Caco-2 (cell line): ENCODE results near the gene LNPK. TPM values are rescaled to one million over a fixed set of nuclear protein-coding genes. Genes with fewer than 3 reads are reported as not detected.

ENCODE experiments used
- BruUV-seq: library from RNA; stranded (reverse); fragments of 400-500 nt; replicated peaks from 2 replicates; lab custom pipeline; 2021; lab: Mats Ljungman, UMichigan
- CTCF ChIA-PET: fragments of 300-600 bp; sonication (Branson Sonifier 250); formaldehyde crosslinking; loops from one replicate; lab custom pipeline; 2022; ENCODE audit warnings: antibody characterized with exemption; lab: Charles Lee
- POLR2A ChIA-PET: fragments of 300-600 bp; sonication (Branson Sonifier 250); formaldehyde crosslinking; loops from one replicate; lab custom pipeline; 2022; ENCODE audit warnings: antibody characterized with exemption; lab: Charles Lee
- DNase-seq, 2 experiments: peaks; one replicate each; pipeline versions ENCODE4 v3.0.0 to v3.0.0-alpha.2; 2020 to 2022
- H3K27me3 ChIP-seq: replicated peaks from 2 replicates; pipeline ENCODE4 v1.6.0; 2011; ENCODE audit warnings: low read length; ENCODE audit not compliant: control insufficient read depth, insufficient read depth
- H3K36me3 ChIP-seq: 2 replicates; pipeline ENCODE4 v1.5.1; 2011; ENCODE audit warnings: low read length; ENCODE audit not compliant: control insufficient read depth, insufficient read depth
- H3K4me1 ChIP-seq: fragments of 250-450 bp; sonication (Bioruptor Pico); 2 replicates; pipeline ENCODE4 v1.5.1; 2020; ENCODE audit warnings: mild to moderate bottlenecking
- H3K4me3 ChIP-seq: 2 replicates; pipeline ENCODE4 v1.5.1; 2011; ENCODE audit warnings: low read depth, mild to moderate bottlenecking, control low read depth, low read length
- H3K9me3 ChIP-seq: fragments of 250-450 bp; sonication (Bioruptor Pico); 2 replicates; pipeline ENCODE4 v1.5.1; 2020; ENCODE audit warnings: mild to moderate bottlenecking, moderate library complexity
- H3K27ac Mint-ChIP-seq: one replicate; pipeline ENCODE4 v1.8.0; 2022; ENCODE audit warnings: mixed read lengths; ENCODE audit not compliant: unreplicated experiment
- H3K27me3 Mint-ChIP-seq: one replicate; pipeline ENCODE4 v1.8.0; 2022; ENCODE audit warnings: mixed read lengths; ENCODE audit not compliant: insufficient read depth, unreplicated experiment
- H3K36me3 Mint-ChIP-seq: one replicate; pipeline ENCODE4 v1.8.0; 2022; ENCODE audit warnings: mild to moderate bottlenecking, mixed read lengths; ENCODE audit not compliant: insufficient read depth, unreplicated experiment
- H3K4me1 Mint-ChIP-seq: one replicate; pipeline ENCODE4 v1.8.0; 2022; ENCODE audit warnings: low read depth, mixed read lengths; ENCODE audit not compliant: unreplicated experiment
- H3K4me3 Mint-ChIP-seq: one replicate; pipeline ENCODE4 v1.8.0; 2022; ENCODE audit warnings: mild to moderate bottlenecking, moderate library complexity, mixed read lengths; ENCODE audit not compliant: unreplicated experiment
- H3K9me3 Mint-ChIP-seq: one replicate; pipeline ENCODE4 v1.8.0; 2022; ENCODE audit warnings: mixed read lengths; ENCODE audit not compliant: unreplicated experiment
- CTCF ChIP-seq, 2 experiments: fragments of 200-600 bp in 1 of 2; IDR thresholded peaks; 1 replicate in 1 of 2; 2 replicates in 1 of 2; pipeline versions ENCODE4 v1.5.1 to v1.8.0; 2011 to 2022; ENCODE audit warnings: antibody characterized with exemption in 1 of 2, control low read depth in 1 of 2, inconsistent platforms in 1 of 2, low read depth in 1 of 2, low read length in 1 of 2, mild to moderate bottlenecking in 1 of 2, moderate library complexity in 1 of 2; ENCODE audit not compliant: insufficient read depth in 1 of 2, severe bottlenecking in 1 of 2, unreplicated experiment in 1 of 2
- intact Hi-C: fragments of 100-400 bp; cut with micrococcal nuclease; formaldehyde crosslinking; loops from one replicate; pipeline ENCODE4 v1.10.0; 2022; ENCODE audit not compliant: unreplicated experiment
- total RNA-seq: library from RNA; stranded (reverse); gene quantifications from 2 replicates; pipeline ENCODE4 v1.2.3, GENCODE V29; 2022

LNPK gene
- total RNA-seq, 1 experiment from 2014 or later, result 19.1 TPM

GRCh38 chr2:175947073-175947472 is 55.0 kb downstream of the LNPK start:
- no peaks in the 10 kb centered on the region for H3K4me1 ChIP-seq
- ChIA-PET CTCF (no interaction called here), POLR2A (no interaction called here)
- Mint-ChIP-seq H3K4me3 (no peak overlapping the region), H3K36me3 (no peaks in the 10 kb centered on the region), H3K27me3 (no peaks in the 10 kb centered on the region), H3K4me1 (no peaks in the 10 kb centered on the region), H3K27ac (no peak overlapping the region), H3K9me3 (peaks cover 3% of the 10 kb centered on the region)
- 0 out of 2 replicates have a peak, but pooled peaks cover 6% of the 10 kb centered on the region for H3K9me3 ChIP-seq
- no peaks in the 10 kb centered on the region for H3K36me3 ChIP-seq
- TF ChIP-seq CTCF (IDR thresholded peaks at IDR 0.05; ENCODE audit: insufficient read depth in 1 of 2, low read depth in 1 of 2, low read length in 1 of 2, severe bottlenecking in 1 of 2, unreplicated experiment in 1 of 2), result no peak
- no peak overlapping the region for H3K4me3 ChIP-seq
- BruUV-seq, result no TSS peak
- no peak for DNase-seq
- intact Hi-C loops, result no loop called here
- no peaks in the 10 kb centered on the region for H3K27me3 ChIP-seq

DNA sequence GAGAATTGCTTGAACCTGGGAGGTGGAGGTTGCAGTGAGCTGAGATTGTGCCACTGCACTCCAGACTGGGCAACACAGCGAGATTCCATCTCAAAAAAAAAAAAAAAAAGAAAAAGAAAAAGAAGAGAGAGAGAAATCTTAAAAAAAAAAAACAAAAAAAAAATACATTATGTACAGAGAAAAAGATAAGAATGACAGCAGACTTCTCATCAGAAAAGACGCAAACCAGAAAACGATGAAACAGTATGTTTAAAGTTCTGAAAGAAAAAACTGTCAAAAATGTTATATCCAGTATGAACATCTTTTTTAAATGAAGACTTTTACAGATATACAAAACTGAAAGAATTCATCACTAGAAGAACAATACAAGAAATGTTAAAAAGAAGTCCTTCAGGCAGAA is 60.4 kb downstream of the LNPK start:
- Mint-ChIP-seq H3K9me3 (peaks cover 10% of the 10 kb centered on the region), H3K4me1 (no peaks in the 10 kb centered on the region), H3K36me3 (no peaks in the 10 kb centered on the region), H3K27me3 (no peaks in the 10 kb centered on the region), H3K27ac (no peak overlapping the region), H3K4me3 (no peak overlapping the region)
- intact Hi-C loops, result no loop called here
- Histone ChIP-seq H3K36me3 (no peaks in the 10 kb centered on the region), H3K9me3 (0 out of 2 replicates have a peak, but pooled peaks cover 8% of the 10 kb centered on the region), H3K4me3 (no peak overlapping the region), H3K27me3 (no peaks in the 10 kb centered on the region), H3K4me1 (no peaks in the 10 kb centered on the region)
- BruUV-seq, result no TSS peak
- TF ChIP-seq CTCF (IDR thresholded peaks at IDR 0.05; ENCODE audit: insufficient read depth in 1 of 2, low read depth in 1 of 2, low read length in 1 of 2, severe bottlenecking in 1 of 2, unreplicated experiment in 1 of 2), result no peak
- POLR2A ChIA-PET, result no interaction called here
- CTCF ChIA-PET, result no interaction called here
- DNase-seq, result no peak

DNA sequence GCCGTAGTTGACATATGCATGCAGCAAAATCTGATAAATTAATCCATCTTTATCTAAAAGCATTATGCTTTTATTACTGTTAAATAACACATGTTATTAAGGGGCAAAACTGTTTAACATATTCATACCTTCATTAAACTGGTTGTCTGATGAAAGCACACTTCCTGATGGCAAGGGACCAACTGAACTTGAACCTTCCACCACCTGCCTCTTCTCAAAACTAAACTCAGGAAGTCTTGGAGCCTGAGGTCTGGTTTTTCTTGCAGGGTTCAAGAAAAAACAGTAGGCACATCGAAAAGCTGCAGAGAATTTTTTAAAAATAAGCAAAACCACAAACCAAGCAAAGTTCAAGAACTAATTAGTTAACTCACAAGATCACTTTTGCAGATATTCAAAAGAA is 64.9 kb downstream of the LNPK start:
- no peak for DNase-seq
- Mint-ChIP-seq H3K9me3 (peaks cover 8% of the 10 kb centered on the region), H3K27ac (no peak overlapping the region), H3K4me1 (no peaks in the 10 kb centered on the region), H3K36me3 (no peaks in the 10 kb centered on the region), H3K27me3 (no peaks in the 10 kb centered on the region), H3K4me3 (no peak overlapping the region)
- Histone ChIP-seq H3K4me1 (no peaks in the 10 kb centered on the region), H3K4me3 (no peak overlapping the region), H3K36me3 (no peaks in the 10 kb centered on the region), H3K9me3 (0 out of 2 replicates have a peak, but pooled peaks cover 3% of the 10 kb centered on the region), H3K27me3 (no peaks in the 10 kb centered on the region)
- POLR2A ChIA-PET, result no interaction called here
- intact Hi-C loops, result no loop called here
- no TSS peak for BruUV-seq
- TF ChIP-seq CTCF (IDR thresholded peaks at IDR 0.05; ENCODE audit: insufficient read depth in 1 of 2, low read depth in 1 of 2, low read length in 1 of 2, severe bottlenecking in 1 of 2, unreplicated experiment in 1 of 2), result no peak
- CTCF ChIA-PET, result no interaction called here
